Measurements from ENCODE around the gene DKC1. TPM values are rescaled to one million over a fixed set of nuclear protein-coding genes. Genes with fewer than 3 reads are reported as not detected.

DKC1 gene
- total and polyA plus RNA-seq, 2 of the 13 experiments (the other 11 are each of a cell fraction or from before 2014, with no cell fraction given): 61.6 to 102 TPM

DNA sequence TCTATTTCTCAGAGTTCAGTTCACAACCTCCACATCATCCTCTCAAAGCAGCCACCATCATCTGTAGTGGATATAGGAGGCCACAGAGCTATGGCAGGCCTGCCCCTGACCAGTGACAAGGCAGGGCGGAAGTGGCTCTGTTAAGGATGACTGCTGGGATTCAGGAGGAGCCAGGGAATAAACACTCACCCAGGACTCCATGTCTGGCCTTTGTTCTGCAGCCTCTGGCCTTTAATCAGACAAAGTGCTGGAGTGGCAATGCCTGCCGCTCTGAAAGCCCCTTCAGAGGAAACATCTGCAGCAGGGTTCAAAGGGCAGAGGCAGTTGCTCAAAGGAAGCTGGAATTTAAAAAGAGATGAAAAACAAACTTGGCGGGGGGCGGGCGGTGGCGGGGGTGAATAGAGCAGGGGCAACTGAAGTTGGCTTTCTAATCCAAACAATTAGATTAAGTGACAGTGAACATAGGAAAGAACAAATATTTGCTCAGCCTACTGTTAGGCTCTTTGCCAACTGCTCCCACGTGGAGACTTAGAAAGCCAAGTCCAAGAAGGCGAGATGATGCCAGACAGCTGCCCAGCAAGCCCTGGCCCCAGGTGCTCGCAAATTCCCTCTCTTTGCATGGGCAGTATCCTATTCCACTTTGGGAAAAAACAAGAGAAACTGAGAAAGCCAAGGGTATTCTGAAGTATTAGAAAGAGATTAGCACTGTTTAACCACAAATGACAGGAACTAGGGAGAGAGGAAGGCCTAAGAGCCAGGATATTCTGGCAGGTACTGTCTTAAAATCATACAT lies 37.1 kb downstream of the DKC1 start (continued):
- TF ChIP-seq, protein P1, sequence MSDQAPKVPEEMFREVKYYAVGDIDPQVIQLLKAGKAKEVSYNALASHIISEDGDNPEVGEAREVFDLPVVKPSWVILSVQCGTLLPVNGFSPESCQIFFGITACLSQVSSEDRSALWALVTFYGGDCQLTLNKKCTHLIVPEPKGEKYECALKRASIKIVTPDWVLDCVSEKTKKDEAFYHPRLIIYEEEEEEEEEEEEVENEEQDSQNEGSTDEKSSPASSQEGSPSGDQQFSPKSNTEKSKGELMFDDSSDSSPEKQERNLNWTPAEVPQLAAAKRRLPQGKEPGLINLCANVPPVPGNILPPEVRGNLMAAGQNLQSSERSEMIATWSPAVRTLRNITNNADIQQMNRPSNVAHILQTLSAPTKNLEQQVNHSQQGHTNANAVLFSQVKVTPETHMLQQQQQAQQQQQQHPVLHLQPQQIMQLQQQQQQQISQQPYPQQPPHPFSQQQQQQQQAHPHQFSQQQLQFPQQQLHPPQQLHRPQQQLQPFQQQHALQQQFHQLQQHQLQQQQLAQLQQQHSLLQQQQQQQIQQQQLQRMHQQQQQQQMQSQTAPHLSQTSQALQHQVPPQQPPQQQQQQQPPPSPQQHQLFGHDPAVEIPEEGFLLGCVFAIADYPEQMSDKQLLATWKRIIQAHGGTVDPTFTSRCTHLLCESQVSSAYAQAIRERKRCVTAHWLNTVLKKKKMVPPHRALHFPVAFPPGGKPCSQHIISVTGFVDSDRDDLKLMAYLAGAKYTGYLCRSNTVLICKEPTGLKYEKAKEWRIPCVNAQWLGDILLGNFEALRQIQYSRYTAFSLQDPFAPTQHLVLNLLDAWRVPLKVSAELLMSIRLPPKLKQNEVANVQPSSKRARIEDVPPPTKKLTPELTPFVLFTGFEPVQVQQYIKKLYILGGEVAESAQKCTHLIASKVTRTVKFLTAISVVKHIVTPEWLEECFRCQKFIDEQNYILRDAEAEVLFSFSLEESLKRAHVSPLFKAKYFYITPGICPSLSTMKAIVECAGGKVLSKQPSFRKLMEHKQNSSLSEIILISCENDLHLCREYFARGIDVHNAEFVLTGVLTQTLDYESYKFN (CRISPR knock-in tag; conservative IDR thresholded peaks at IDR 0.05): peak; percentile 88
- TF ChIP-seq, protein P2, sequence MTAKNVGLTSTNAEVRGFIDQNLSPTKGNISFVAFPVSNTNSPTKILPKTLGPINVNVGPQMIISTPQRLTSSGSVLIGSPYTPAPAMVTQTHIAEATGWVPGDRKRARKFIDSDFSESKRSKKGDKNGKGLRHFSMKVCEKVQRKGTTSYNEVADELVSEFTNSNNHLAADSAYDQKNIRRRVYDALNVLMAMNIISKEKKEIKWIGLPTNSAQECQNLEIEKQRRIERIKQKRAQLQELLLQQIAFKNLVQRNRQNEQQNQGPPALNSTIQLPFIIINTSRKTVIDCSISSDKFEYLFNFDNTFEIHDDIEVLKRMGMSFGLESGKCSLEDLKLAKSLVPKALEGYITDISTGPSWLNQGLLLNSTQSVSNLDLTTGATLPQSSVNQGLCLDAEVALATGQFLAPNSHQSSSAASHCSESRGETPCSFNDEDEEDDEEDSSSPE (CRISPR knock-in tag; IDR thresholded peaks at IDR 0.05): no peak
- peak; percentile 23 for TF ChIP-seq HDAC2 (CRISPR knock-in tag; IDR thresholded peaks at IDR 0.05)
- TF ChIP-seq, protein P3, sequence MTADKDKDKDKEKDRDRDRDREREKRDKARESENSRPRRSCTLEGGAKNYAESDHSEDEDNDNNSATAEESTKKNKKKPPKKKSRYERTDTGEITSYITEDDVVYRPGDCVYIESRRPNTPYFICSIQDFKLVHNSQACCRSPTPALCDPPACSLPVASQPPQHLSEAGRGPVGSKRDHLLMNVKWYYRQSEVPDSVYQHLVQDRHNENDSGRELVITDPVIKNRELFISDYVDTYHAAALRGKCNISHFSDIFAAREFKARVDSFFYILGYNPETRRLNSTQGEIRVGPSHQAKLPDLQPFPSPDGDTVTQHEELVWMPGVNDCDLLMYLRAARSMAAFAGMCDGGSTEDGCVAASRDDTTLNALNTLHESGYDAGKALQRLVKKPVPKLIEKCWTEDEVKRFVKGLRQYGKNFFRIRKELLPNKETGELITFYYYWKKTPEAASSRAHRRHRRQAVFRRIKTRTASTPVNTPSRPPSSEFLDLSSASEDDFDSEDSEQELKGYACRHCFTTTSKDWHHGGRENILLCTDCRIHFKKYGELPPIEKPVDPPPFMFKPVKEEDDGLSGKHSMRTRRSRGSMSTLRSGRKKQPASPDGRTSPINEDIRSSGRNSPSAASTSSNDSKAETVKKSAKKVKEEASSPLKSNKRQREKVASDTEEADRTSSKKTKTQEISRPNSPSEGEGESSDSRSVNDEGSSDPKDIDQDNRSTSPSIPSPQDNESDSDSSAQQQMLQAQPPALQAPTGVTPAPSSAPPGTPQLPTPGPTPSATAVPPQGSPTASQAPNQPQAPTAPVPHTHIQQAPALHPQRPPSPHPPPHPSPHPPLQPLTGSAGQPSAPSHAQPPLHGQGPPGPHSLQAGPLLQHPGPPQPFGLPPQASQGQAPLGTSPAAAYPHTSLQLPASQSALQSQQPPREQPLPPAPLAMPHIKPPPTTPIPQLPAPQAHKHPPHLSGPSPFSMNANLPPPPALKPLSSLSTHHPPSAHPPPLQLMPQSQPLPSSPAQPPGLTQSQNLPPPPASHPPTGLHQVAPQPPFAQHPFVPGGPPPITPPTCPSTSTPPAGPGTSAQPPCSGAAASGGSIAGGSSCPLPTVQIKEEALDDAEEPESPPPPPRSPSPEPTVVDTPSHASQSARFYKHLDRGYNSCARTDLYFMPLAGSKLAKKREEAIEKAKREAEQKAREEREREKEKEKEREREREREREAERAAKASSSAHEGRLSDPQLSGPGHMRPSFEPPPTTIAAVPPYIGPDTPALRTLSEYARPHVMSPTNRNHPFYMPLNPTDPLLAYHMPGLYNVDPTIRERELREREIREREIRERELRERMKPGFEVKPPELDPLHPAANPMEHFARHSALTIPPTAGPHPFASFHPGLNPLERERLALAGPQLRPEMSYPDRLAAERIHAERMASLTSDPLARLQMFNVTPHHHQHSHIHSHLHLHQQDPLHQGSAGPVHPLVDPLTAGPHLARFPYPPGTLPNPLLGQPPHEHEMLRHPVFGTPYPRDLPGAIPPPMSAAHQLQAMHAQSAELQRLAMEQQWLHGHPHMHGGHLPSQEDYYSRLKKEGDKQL (CRISPR knock-in tag; IDR thresholded peaks at IDR 0.05; ENCODE audit: low read depth): peak; percentile 69; the same call in 1 of the 2 replicates
- TF ChIP-seq, protein P4, sequence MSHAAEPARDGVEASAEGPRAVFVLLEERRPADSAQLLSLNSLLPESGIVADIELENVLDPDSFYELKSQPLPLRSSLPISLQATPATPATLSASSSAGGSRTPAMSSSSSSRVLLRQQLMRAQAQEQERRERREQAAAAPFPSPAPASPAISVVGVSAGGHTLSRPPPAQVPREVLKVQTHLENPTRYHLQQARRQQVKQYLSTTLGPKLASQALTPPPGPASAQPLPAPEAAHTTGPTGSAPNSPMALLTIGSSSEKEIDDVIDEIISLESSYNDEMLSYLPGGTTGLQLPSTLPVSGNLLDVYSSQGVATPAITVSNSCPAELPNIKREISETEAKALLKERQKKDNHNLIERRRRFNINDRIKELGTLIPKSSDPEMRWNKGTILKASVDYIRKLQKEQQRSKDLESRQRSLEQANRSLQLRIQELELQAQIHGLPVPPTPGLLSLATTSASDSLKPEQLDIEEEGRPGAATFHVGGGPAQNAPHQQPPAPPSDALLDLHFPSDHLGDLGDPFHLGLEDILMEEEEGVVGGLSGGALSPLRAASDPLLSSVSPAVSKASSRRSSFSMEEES (CRISPR knock-in tag; IDR thresholded peaks at IDR 0.05): 0 out of 2 replicates have a peak, but pooled peaks have one; percentile 30
- peak; percentile 61; the same call in 1 of the 2 replicates for TF ChIP-seq KDM6A (CRISPR knock-in tag; IDR thresholded peaks at IDR 0.05; ENCODE audit: low read depth)
- no peak for TF ChIP-seq KLF15 (CRISPR knock-in tag; IDR thresholded peaks at IDR 0.05; ENCODE audit: borderline replicate concordance)
- TF ChIP-seq DMAP1 (CRISPR knock-in tag; IDR thresholded peaks at IDR 0.05): 0 out of 2 replicates have a peak, but pooled peaks have one; percentile 38
- TF ChIP-seq NCOR1 (IDR thresholded peaks at IDR 0.05; ENCODE audit: borderline replicate concordance, low read length): peak; percentile 88; the same call in 1 of the 2 replicates
- peak; percentile 89 for TF ChIP-seq NFIC (IDR thresholded peaks at IDR 0.05; ENCODE audit: low read length)
- 0 out of 2 replicates have a peak, but pooled peaks have one; percentile 21 for TF ChIP-seq ZNF703 (CRISPR knock-in tag; IDR thresholded peaks at IDR 0.05; ENCODE audit: borderline replicate concordance)
- peak; percentile 45 for TF ChIP-seq SALL1 (CRISPR knock-in tag; IDR thresholded peaks at IDR 0.05)
- TF ChIP-seq, protein P5, sequence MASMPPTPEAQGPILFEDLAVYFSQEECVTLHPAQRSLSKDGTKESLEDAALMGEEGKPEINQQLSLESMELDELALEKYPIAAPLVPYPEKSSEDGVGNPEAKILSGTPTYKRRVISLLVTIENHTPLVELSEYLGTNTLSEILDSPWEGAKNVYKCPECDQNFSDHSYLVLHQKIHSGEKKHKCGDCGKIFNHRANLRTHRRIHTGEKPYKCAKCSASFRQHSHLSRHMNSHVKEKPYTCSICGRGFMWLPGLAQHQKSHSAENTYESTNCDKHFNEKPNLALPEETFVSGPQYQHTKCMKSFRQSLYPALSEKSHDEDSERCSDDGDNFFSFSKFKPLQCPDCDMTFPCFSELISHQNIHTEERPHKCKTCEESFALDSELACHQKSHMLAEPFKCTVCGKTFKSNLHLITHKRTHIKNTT (CRISPR knock-in tag; IDR thresholded peaks at IDR 0.05): no peak
- peak; percentile 62 for TF ChIP-seq PHF5A (CRISPR knock-in tag; IDR thresholded peaks at IDR 0.05; ENCODE audit: low read depth, unreplicated experiment)

Measured in HepG2 (cell line).